Left lung (tissue), 10 donors: ENCODE data around the gene YPEL3. TPM values are rescaled to one million over a fixed set of nuclear protein-coding genes. Genes with fewer than 3 reads are reported as not detected.

Source experiments
- ATAC-seq: fragments of 200-7000 bp; cut with Tn5 transposase; one replicate; pipeline ENCODE4 v1.9.1; 2020; ENCODE audit warnings: moderate library complexity
- DNase-seq, 4 donors: peaks; one replicate each; pipeline ENCODE4 v3.0.0-alpha.2; 2013 to 2020
- H3K27ac ChIP-seq, 2 donors: fragments of 200-600 bp; sonication (generic) in 1 of 2; one replicate each; pipeline versions ENCODE4 v1.5.0 to v1.8.0; 2020 to 2021
- H3K27me3 ChIP-seq, 2 donors: fragments of 200-600 bp; sonication (generic) in 1 of 2; one replicate each; pipeline versions ENCODE4 v1.5.0 to v1.8.0; 2020 to 2021
- H3K36me3 ChIP-seq, 2 donors: fragments of 200-600 bp; sonication (generic) in 1 of 2; one replicate each; pipeline versions ENCODE4 v1.5.0 to v1.8.0; 2020 to 2021
- H3K4me1 ChIP-seq, 2 donors: fragments of 200-600 bp; one replicate each; pipeline ENCODE4 v1.8.0; 2021
- H3K4me3 ChIP-seq, 2 donors: fragments of 200-600 bp; sonication (generic) in 1 of 2; one replicate each; pipeline versions ENCODE4 v1.5.0 to v1.8.0; 2020 to 2021; ENCODE audit warnings: mild to moderate bottlenecking in 1 of 2
- H3K9me3 ChIP-seq, 2 donors: fragments of 200-600 bp; sonication (generic) in 1 of 2; one replicate each; pipeline versions ENCODE4 v1.5.0 to v1.8.0; 2020 to 2021
- CTCF ChIP-seq, 2 donors: fragments of 200-600 bp; sonication (generic) in 1 of 2; IDR thresholded peaks; one replicate each; pipeline versions ENCODE4 v1.5.0 to v1.8.0; 2021; ENCODE audit warnings: antibody characterized with exemption in 2 of 2
- intact Hi-C, 2 donors: fragments of 100-400 bp; cut with DNase I; formaldehyde crosslinking; loops; one replicate each; pipeline versions ENCODE4 v1.11.2 to v1.14.2; 2022
- polyA plus RNA-seq, 6 donors: library from polyadenylated mRNA; unstranded; fragments of 120-200 nt; gene quantifications; one replicate each; pipeline ENCODE4 v1.2.1, GENCODE V29; 2013; ENCODE audit not compliant: insufficient read length in 6 of 6
- total RNA-seq, 2 donors: library from RNA; stranded (reverse); fragmentation: NEBNext Ultra II Directional; extraction: Animal tissue kit (Norgen Biotek cat#: 25700); gene quantifications; one replicate each; pipeline ENCODE4 v1.2.1, GENCODE V29; 2021
- donor health status: DM: no; HTN: yes; CAD: no.
- donor health status: DM: no; HTN: no; CAD: no.

The YPEL3 gene
- total and polyA plus RNA-seq, 8 donors: 48.8 to 79.5 (median 55.9) TPM

GRCh38 chr16:30077656-30078055 is 18.4 kb downstream of the YPEL3 start:
- Histone ChIP-seq H3K4me1 (peaks cover 11 to 39% of the 10 kb centered on the region in 2 donors), H3K9me3 (no peaks in the 10 kb centered on the region), H3K27me3 (no peaks in the 10 kb centered on the region), H3K4me3 (peak overlapping the region in 1 of 2 donors; percentile 98), H3K27ac (peak overlapping the region in 1 of 2 donors; percentile 5), H3K36me3 (peaks cover 0 to 66% of the 10 kb centered on the region in 2 donors)
- DNase-seq: no peak
- ATAC-seq: no peak
- intact Hi-C loops: no loop called here
- TF ChIP-seq CTCF (IDR thresholded peaks at IDR 0.05): no peak

GRCh38 chr16:30076276-30076791 is 19.7 kb downstream of the YPEL3 start:
- ATAC-seq (peak; percentile 33), DNase-seq (peak in 1 of 4 donors; percentile 81)
- Histone ChIP-seq H3K27ac (peak overlapping the region; percentile 89), H3K4me1 (peaks cover 11 to 45% of the 10 kb centered on the region in 2 donors), H3K4me3 (peak overlapping the region; percentile 94 to 98), H3K36me3 (peaks cover 0 to 66% of the 10 kb centered on the region in 2 donors), H3K9me3 (no peaks in the 10 kb centered on the region), H3K27me3 (no peaks in the 10 kb centered on the region)
- no peak for TF ChIP-seq CTCF (IDR thresholded peaks at IDR 0.05)
- intact Hi-C loops: no loop called here

GRCh38 chr16:30075503-30076275 is 20.3 kb downstream of the YPEL3 start, which contains the start of gene PPP4C:
Gene PPP4C, plus strand, starts transcription at chr16:30075994. Its CDS starts 384 bp downstream, at chr16:30076378.
- DNase-seq (peak; percentile 85 to 98 (median 92)), ATAC-seq (peak; percentile 97)
- H3K9me3 ChIP-seq: no peaks in the 10 kb centered on the region
- peaks cover 0 to 66% of the 10 kb centered on the region in 2 donors for H3K36me3 ChIP-seq
- peak within 1 kb of the TSS; percentile 94 to 98 for H3K4me3 ChIP-seq
- peak in 1 of 2 donors; percentile 27 for TF ChIP-seq CTCF (IDR thresholded peaks at IDR 0.05)
- H3K4me1 ChIP-seq: peaks cover 11 to 50% of the 10 kb centered on the region in 2 donors
- intact Hi-C loops: no loop called here
- H3K27me3 ChIP-seq: no peaks in the 10 kb centered on the region
- peak within 1 kb of the TSS; percentile 89 for H3K27ac ChIP-seq

- Histone ChIP-seq H3K27me3 (no peaks in the 10 kb centered on the region), H3K27ac (no peak overlapping the region), H3K9me3 (no peaks in the 10 kb centered on the region), H3K4me1 (peaks cover 17 to 64% of the 10 kb centered on the region in 2 donors), H3K36me3 (peaks cover 0 to 74% of the 10 kb centered on the region in 2 donors), H3K4me3 (no peak overlapping the region)
- ATAC-seq (no peak), DNase-seq (no peak)
- intact Hi-C loops: no loop called here
- no peak for TF ChIP-seq CTCF (IDR thresholded peaks at IDR 0.05)
Observed at GRCh38 chr16:30070490-30070889, 25.5 kb downstream of the YPEL3 start.
